GM23248 (cell line): Measurements from ENCODE around the gene PLK5. TPM values are rescaled to one million over a fixed set of nuclear protein-coding genes. Genes with fewer than 3 reads are reported as not detected.

Experiments
- DNase-seq: peaks from one replicate; pipeline ENCODE4 v3.0.0-alpha.2; 2015
- H2AFZ ChIP-seq: fragments of 200-600 bp; sonication (generic); 2 replicates; pipeline ENCODE4 v1.6.1; 2016; ENCODE audit warnings: antibody characterized with exemption
- H3F3A ChIP-seq: fragments of 200-600 bp; sonication (generic); 2 replicates; pipeline ENCODE4 v1.6.1; 2016; ENCODE audit warnings: mild to moderate bottlenecking, antibody characterized with exemption, mixed run types; ENCODE audit not compliant: insufficient read depth
- H3K27ac ChIP-seq: fragments of 200-600 bp; sonication (generic); 2 replicates; pipeline ENCODE4 v1.5.1; 2016; ENCODE audit warnings: mild to moderate bottlenecking
- H3K27me3 ChIP-seq: fragments of 200-600 bp; sonication (generic); replicated peaks from 2 replicates; pipeline ENCODE4 v1.6.1; 2016; ENCODE audit warnings: mild to moderate bottlenecking; ENCODE audit not compliant: insufficient read depth
- H3K36me3 ChIP-seq: fragments of 200-600 bp; sonication (generic); 2 replicates; pipeline ENCODE4 v1.6.1; 2016; ENCODE audit warnings: low read depth, mild to moderate bottlenecking
- H3K4me1 ChIP-seq: fragments of 200-600 bp; sonication (generic); 2 replicates; pipeline ENCODE4 v1.6.1; 2016; ENCODE audit warnings: mild to moderate bottlenecking; ENCODE audit not compliant: insufficient read depth
- H3K4me2 ChIP-seq: fragments of 200-600 bp; sonication (generic); one replicate; pipeline ENCODE4 v1.6.1; 2016; ENCODE audit warnings: mild to moderate bottlenecking; ENCODE audit not compliant: unreplicated experiment
- H3K4me3 ChIP-seq: fragments of 200-600 bp; sonication (generic); 2 replicates; pipeline ENCODE4 v1.5.1; 2016; ENCODE audit warnings: mild to moderate bottlenecking
- H3K79me2 ChIP-seq: fragments of 200-600 bp; sonication (generic); 2 replicates; pipeline ENCODE4 v1.6.1; 2016; ENCODE audit warnings: mild to moderate bottlenecking; ENCODE audit not compliant: insufficient read depth
- H3K9ac ChIP-seq: fragments of 200-600 bp; sonication (generic); 2 replicates; pipeline ENCODE4 v1.6.1; 2016; ENCODE audit warnings: mild to moderate bottlenecking
- H3K9me2 ChIP-seq: fragments of 200-600 bp; sonication (generic); 2 replicates; pipeline ENCODE4 v1.6.1; 2016; ENCODE audit warnings: mixed run types, mild to moderate bottlenecking, moderate library complexity; ENCODE audit not compliant: insufficient read depth
- H3K9me3 ChIP-seq: fragments of 200-600 bp; sonication (generic); one replicate; pipeline ENCODE4 v1.6.1; 2017; ENCODE audit warnings: low read depth
- H4K20me1 ChIP-seq: fragments of 200-600 bp; sonication (generic); 2 replicates; pipeline ENCODE4 v1.6.0; 2016; ENCODE audit not compliant: insufficient read depth
- EZH2 ChIP-seq: fragments of 200-600 bp; sonication (generic); IDR thresholded peaks from 2 replicates; pipeline ENCODE4 v1.6.1; 2018; ENCODE audit warnings: antibody characterized with exemption, mild to moderate bottlenecking; ENCODE audit not compliant: insufficient read depth, poor library complexity, severe bottlenecking
- EZH2phosphoT487 ChIP-seq: fragments of 200-600 bp; sonication (generic); IDR thresholded peaks from 2 replicates; pipeline ENCODE4 v1.6.1; 2018; ENCODE audit warnings: antibody characterized with exemption, moderate library complexity, mild to moderate bottlenecking, low read depth; ENCODE audit not compliant: insufficient read depth
- WGBS, 2 experiments: methylation state at CpG; one replicate each; pipeline ENCODE4 v1.1.6; 2015 to 2017; ENCODE audit warnings: low lambda C conversion rate in 2 of 2, low coverage in 1 of 2; ENCODE audit errors: missing lambda C conversion rate in 2 of 2; 5-methylcytosine and 5-hydroxymethylcytosine counted together
- in situ Hi-C: fragments of 300-500 bp; cut with MboI; formaldehyde crosslinking; loops from 2 replicates; pipeline ENCODE4 v1.15.0; 2020
- polyA plus RNA-seq: library from polyadenylated mRNA; unstranded; fragments of >200 nt; fragmentation: Nextera tagmentation; extraction: Ambion mirVana; gene quantifications from 2 replicates; pipeline ENCODE4 v1.2.1, GENCODE V29; 2016
- total RNA-seq: library from RNA; depleted of rRNA; stranded (reverse); fragments of >200 nt; shearing (Covaris generic); gene quantifications from 2 replicates; pipeline ENCODE4 v1.2.3, GENCODE V29; 2014

PLK5 gene
- total and polyA plus RNA-seq, 2 experiments from 2014 or later: not detected

GRCh38 chr19:1556390-1557070, 32.7 kb downstream of the PLK5 start:
- peaks cover 29% of the 10 kb centered on the region for H3K79me2 ChIP-seq
- H4K20me1 ChIP-seq: no peaks in the 10 kb centered on the region
- TF ChIP-seq EZH2phosphoT487 (no peak), EZH2 (no peak)
- H3F3A ChIP-seq: no peaks in the 10 kb centered on the region
- no peaks in the 10 kb centered on the region for H3K9me3 ChIP-seq
- in situ Hi-C loops: no loop called here
- no peaks in the 10 kb centered on the region for H3K36me3 ChIP-seq
- H2AFZ ChIP-seq: no peak overlapping the region
- H3K4me2 ChIP-seq: no peak overlapping the region
- 97 to 98% methylated on average over 14 to 66 of the region's 66 CpGs for WGBS, 2 experiments
- H3K4me3 ChIP-seq: no peak overlapping the region
- H3K27me3 ChIP-seq: no peaks in the 10 kb centered on the region
- H3K9me2 ChIP-seq: no peaks in the 10 kb centered on the region
- no peak overlapping the region for H3K9ac ChIP-seq
- no peaks in the 10 kb centered on the region for H3K4me1 ChIP-seq
- DNase-seq: no peak
- no peak overlapping the region for H3K27ac ChIP-seq

GRCh38 chr19:1558552-1558951, 34.7 kb downstream of the PLK5 start:
- no peak overlapping the region for H3K9ac ChIP-seq

GRCh38 chr19:1560286-1560882, 36.5 kb downstream of the PLK5 start:
- in situ Hi-C loops: no loop called here
- WGBS, 2 experiments: 55 to 57% methylated on average over 25 of the region's 25 CpGs
- Histone ChIP-seq H3F3A (no peaks in the 10 kb centered on the region; the same call in 1 of the 2 replicates), H3K4me1 (no peaks in the 10 kb centered on the region), H3K9ac (no peak overlapping the region), H3K9me2 (no peaks in the 10 kb centered on the region), H3K9me3 (no peaks in the 10 kb centered on the region), H3K4me2 (no peak overlapping the region), H3K79me2 (peaks cover 65% of the 10 kb centered on the region), H4K20me1 (no peaks in the 10 kb centered on the region), H3K4me3 (no peak overlapping the region), H3K27ac (no peak overlapping the region), H3K36me3 (no peaks in the 10 kb centered on the region), H2AFZ (no peak overlapping the region), H3K27me3 (no peaks in the 10 kb centered on the region)
- TF ChIP-seq EZH2: no peak
- TF ChIP-seq EZH2phosphoT487: no peak
- DNase-seq: no peak

More at GRCh38 chr19:1558552-1558951, 34.7 kb downstream of the PLK5 start:
- Histone ChIP-seq H3K9me3 (no peaks in the 10 kb centered on the region), H3K79me2 (peaks cover 46% of the 10 kb centered on the region), H3K4me2 (no peak overlapping the region), H3F3A (no peaks in the 10 kb centered on the region; the same call in 1 of the 2 replicates), H4K20me1 (no peaks in the 10 kb centered on the region), H3K36me3 (no peaks in the 10 kb centered on the region), H3K27ac (no peak overlapping the region), H2AFZ (no peak overlapping the region), H3K27me3 (no peaks in the 10 kb centered on the region), H3K9me2 (no peaks in the 10 kb centered on the region), H3K4me1 (no peaks in the 10 kb centered on the region), H3K4me3 (no peak overlapping the region)
- 88 to 91% methylated on average over 12 of the region's 12 CpGs for WGBS, 2 experiments
- in situ Hi-C loops: no loop called here
- TF ChIP-seq EZH2phosphoT487 (no peak), EZH2 (no peak)
- DNase-seq: no peak

- H3K9me3 ChIP-seq: no peaks in the 10 kb centered on the region
Observed at GRCh38 chr19:1561236-1561842, 37.5 kb downstream of the PLK5 start.

More at GRCh38 chr19:1561236-1561842, 37.5 kb downstream of the PLK5 start:
- Histone ChIP-seq H3K4me2 (no peak overlapping the region), H3K79me2 (peaks cover 74% of the 10 kb centered on the region), H3K27ac (no peak overlapping the region), H3K9me2 (no peaks in the 10 kb centered on the region), H4K20me1 (no peaks in the 10 kb centered on the region), H3K36me3 (no peaks in the 10 kb centered on the region), H3K9ac (no peak overlapping the region), H3K27me3 (no peaks in the 10 kb centered on the region), H3K4me3 (no peak overlapping the region), H3F3A (no peaks in the 10 kb centered on the region; the same call in 1 of the 2 replicates), H3K4me1 (no peaks in the 10 kb centered on the region), H2AFZ (no peak overlapping the region)
- TF ChIP-seq EZH2 (no peak), EZH2phosphoT487 (no peak)
- no peak for DNase-seq
- in situ Hi-C loops: no loop called here
- 90 to 92% methylated on average over 17 of the region's 17 CpGs for WGBS, 2 experiments
